Transverse colon (tissue), 4 donors: ENCODE measurements around the gene TIMD4. TPM values are rescaled to one million over a fixed set of nuclear protein-coding genes. Genes with fewer than 3 reads are reported as not detected.

ENCODE experiments used
- DNase-seq: peaks from one replicate; pipeline ENCODE4 v3.0.0-alpha.2; 2019
- H3K27ac ChIP-seq, 4 donors: fragments of 200-600 bp; sonication (generic); 2 replicates each; pipeline ENCODE4 v1.5.1; 2016 to 2018; ENCODE audit warnings: inconsistent platforms in 4 of 4
- H3K27me3 ChIP-seq: fragments of 200-600 bp; sonication (generic); 2 replicates; pipeline ENCODE4 v1.5.1; 2017; ENCODE audit warnings: inconsistent platforms
- H3K36me3 ChIP-seq, 4 donors: fragments of 200-600 bp; sonication (generic); 2 replicates each; pipeline ENCODE4 v1.5.1; 2017 to 2019; ENCODE audit warnings: inconsistent platforms in 4 of 4
- H3K4me1 ChIP-seq, 4 donors: fragments of 200-600 bp; sonication (generic); 2 replicates each; pipeline ENCODE4 v1.5.1; 2017 to 2020; ENCODE audit warnings: inconsistent platforms in 4 of 4
- H3K4me3 ChIP-seq, 4 donors: fragments of 200-600 bp; sonication (generic); 1 replicate in 1 of 4; 2 replicates in 3 of 4; pipeline versions ENCODE4 v1.5.1 to v1.6.1; 2017 to 2019; ENCODE audit warnings: inconsistent platforms in 4 of 4
- H3K9me3 ChIP-seq, 2 donors: fragments of 200-600 bp; sonication (generic); 2 replicates each; pipeline ENCODE4 v1.5.1; 2017 to 2019; ENCODE audit warnings: inconsistent platforms in 2 of 2
- CTCF ChIP-seq, 5 experiments: fragments of 200-600 bp in 3 of 5; fragments of 450-650 bp in 2 of 5; sonication (generic) in 3 of 5; IDR thresholded peaks; 1 replicate in 2 of 5; 2 replicates in 3 of 5; pipeline ENCODE4 v1.5.1; 2016 to 2017; ENCODE audit warnings: antibody characterized with exemption in 5 of 5, inconsistent platforms in 3 of 5, mild to moderate bottlenecking in 2 of 5, moderate library complexity in 1 of 5
- EP300 ChIP-seq: sonication (generic); formaldehyde crosslinking; IDR thresholded peaks from one replicate; pipeline ENCODE4 v1.6.1; 2017; ENCODE audit warnings: antibody characterized with exemption, low read depth
- POLR2A ChIP-seq: fragments of 450-650 bp; IDR thresholded peaks from one replicate; pipeline ENCODE4 v1.6.1; 2016; ENCODE audit warnings: antibody characterized with exemption, mild to moderate bottlenecking, moderate library complexity
- POLR2AphosphoS5 ChIP-seq, 3 donors: sonication (generic); formaldehyde crosslinking; IDR thresholded peaks; one replicate each; pipeline ENCODE4 v1.6.1; 2016; ENCODE audit warnings: antibody characterized with exemption in 3 of 3
- WGBS, 2 donors: methylation state at CpG; one replicate each; pipeline ENCODE4 v1.1.5; 2018; ENCODE audit warnings: low coverage in 1 of 2; 5-methylcytosine and 5-hydroxymethylcytosine counted together
- in situ Hi-C, 4 donors: fragments of 200-750 bp; cut with MboI; loops; one replicate each; pipeline versions ENCODE4 v1.15.0 to v1.15.1; 2017; ENCODE audit warnings: low sequenced_read_pairs in 3 of 4, low pct_ligation_motif_present in 1 of 4, low pct_unique_long_range_greater_than_20kb in 1 of 4
- intact Hi-C: fragments of 100-400 bp; cut with DNase I; formaldehyde crosslinking; loops from one replicate; pipeline ENCODE4 v1.15.1; 2023; ENCODE audit warnings: low total_unique reads
- total RNA-seq, 4 donors: library from RNA; depleted of rRNA; stranded (reverse); fragments of >200 nt; gene quantifications; one replicate each; pipeline ENCODE4 v1.1.0, GENCODE V29; 2016

TIMD4 gene
- total RNA-seq, 4 donors from 2014 or later: 1.4 to 3.0 (median 2.3) TPM

DNA sequence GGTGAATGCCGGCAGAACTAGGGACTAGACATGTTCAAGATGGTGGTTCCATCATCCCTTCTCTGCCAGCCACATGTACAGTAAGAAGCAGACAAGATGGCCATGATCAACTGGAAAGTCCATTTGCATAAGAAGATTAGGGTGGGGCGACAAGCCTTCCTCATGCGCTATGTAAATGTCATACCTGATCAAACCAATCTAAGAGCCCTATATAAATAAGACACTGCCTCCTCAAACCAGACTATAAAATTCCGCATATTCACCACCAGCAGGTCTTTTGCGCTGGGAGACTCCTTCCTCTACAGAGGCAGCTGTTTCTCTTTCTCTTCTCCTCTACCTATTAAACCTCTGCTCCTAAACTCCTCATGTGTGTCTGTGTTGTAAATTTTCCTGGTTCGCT, 53.8 kb downstream of the TIMD4 start:
- H3K36me3 ChIP-seq: no peaks in the 10 kb centered on the region
- DNase-seq: no peak
- no peak for TF ChIP-seq POLR2A
- no peak for TF ChIP-seq POLR2AphosphoS5 (IDR thresholded peaks at IDR 0.05)
- TF ChIP-seq EP300: no peak
- no peak for TF ChIP-seq CTCF (IDR thresholded peaks at IDR 0.05)
- H3K9me3 ChIP-seq: no peaks in the 10 kb centered on the region
- H3K27ac ChIP-seq: no peak overlapping the region
- WGBS, 2 donors: 84 to 100% methylated on average over 3 to 6 of the region's 6 CpGs
- in situ Hi-C loops (no loop called here), intact Hi-C loops (no loop called here)
- H3K27me3 ChIP-seq: no peaks in the 10 kb centered on the region
- H3K4me1 ChIP-seq: peaks cover 0 to 6% (median 0%) of the 10 kb centered on the region in 4 donors
- no peak overlapping the region for H3K4me3 ChIP-seq

DNA sequence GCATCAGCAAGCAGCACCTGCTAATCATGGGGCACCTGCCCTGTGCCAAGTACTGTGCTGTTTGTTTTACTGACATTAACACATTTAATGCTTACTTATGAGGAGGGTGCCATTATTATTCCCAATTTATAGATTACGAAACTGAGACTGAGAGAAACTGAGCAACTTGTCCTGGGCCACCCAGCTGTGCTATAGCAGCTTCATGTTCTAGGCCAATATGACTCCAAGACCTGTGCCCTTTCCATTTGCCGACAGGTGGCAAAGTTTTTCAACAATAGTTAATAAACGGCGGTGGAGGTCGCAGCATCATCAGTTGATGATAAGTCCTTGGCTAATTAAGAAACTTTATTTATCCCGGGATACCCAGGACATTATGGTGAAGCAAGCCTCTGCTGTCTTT, 55.4 kb downstream of the TIMD4 start:
- Histone ChIP-seq H3K27me3 (no peaks in the 10 kb centered on the region), H3K4me1 (no peaks in the 10 kb centered on the region), H3K36me3 (no peaks in the 10 kb centered on the region), H3K27ac (no peak overlapping the region), H3K4me3 (no peak overlapping the region), H3K9me3 (no peaks in the 10 kb centered on the region)
- TF ChIP-seq EP300: no peak
- no peak for TF ChIP-seq POLR2A
- TF ChIP-seq CTCF (IDR thresholded peaks at IDR 0.05): no peak
- TF ChIP-seq POLR2AphosphoS5 (IDR thresholded peaks at IDR 0.05): no peak
- no peak for DNase-seq
- intact Hi-C loops (no loop called here), in situ Hi-C loops (no loop called here)
- 90 to 92% methylated on average over 5 to 6 of the region's 6 CpGs for WGBS, 2 donors

DNA sequence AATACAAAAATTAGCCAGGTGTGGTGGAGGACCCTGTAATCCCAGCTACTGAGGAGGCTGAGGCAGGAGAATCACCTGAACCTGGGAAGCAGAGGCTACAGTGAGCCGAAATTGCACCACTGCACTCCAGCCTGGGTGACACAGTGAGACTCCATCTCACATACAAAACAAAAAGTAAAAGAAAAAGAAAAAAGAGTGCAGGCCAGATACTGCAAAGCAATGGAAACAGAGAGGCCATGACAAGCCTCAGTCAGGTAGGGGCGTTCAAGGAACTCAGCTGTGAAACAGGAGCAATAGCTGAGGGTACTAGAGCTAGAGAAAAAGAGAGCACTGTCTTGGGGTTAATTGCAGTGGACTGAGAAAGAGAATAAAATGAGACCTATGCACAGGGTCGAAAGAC, 56.2 kb downstream of the TIMD4 start:
- DNase-seq: no peak
- H3K36me3 ChIP-seq: no peaks in the 10 kb centered on the region
- no peaks in the 10 kb centered on the region for H3K4me1 ChIP-seq
- intact Hi-C loops (no loop called here), in situ Hi-C loops (no loop called here)
- H3K9me3 ChIP-seq: no peaks in the 10 kb centered on the region
- no peak overlapping the region for H3K27ac ChIP-seq
- H3K27me3 ChIP-seq: no peaks in the 10 kb centered on the region
- no peak overlapping the region for H3K4me3 ChIP-seq
- WGBS, 2 donors: 73 to 81% methylated on average over 3 of the region's 3 CpGs
- TF ChIP-seq EP300 (no peak), POLR2AphosphoS5 (IDR thresholded peaks at IDR 0.05) (no peak), CTCF (IDR thresholded peaks at IDR 0.05) (no peak), POLR2A (no peak)

- in situ Hi-C loops: no loop called here
- Histone ChIP-seq H3K36me3 (no peaks in the 10 kb centered on the region), H3K27ac (no peak overlapping the region), H3K4me1 (no peaks in the 10 kb centered on the region), H3K4me3 (no peak overlapping the region), H3K9me3 (no peaks in the 10 kb centered on the region), H3K27me3 (no peaks in the 10 kb centered on the region)
- no peak for DNase-seq
- intact Hi-C loops: no loop called here
- 92% methylated on average over 2 to 7 of the region's 7 CpGs for WGBS, 2 donors
- TF ChIP-seq EP300 (no peak), POLR2AphosphoS5 (IDR thresholded peaks at IDR 0.05) (no peak), CTCF (IDR thresholded peaks at IDR 0.05) (no peak), POLR2A (no peak)
Observed at GRCh38 chr5:156896546-156896945, 66.5 kb downstream of the TIMD4 start.
